GM12878 (cell line): ENCODE data around the gene CDON. TPM values are rescaled to one million over a fixed set of nuclear protein-coding genes. Genes with fewer than 3 reads are reported as not detected.
A peak's percentile ranks its signal among the peaks of the same experiment; 100 is the strongest.

Source experiments
- BHLHE40 ChIP-seq, 2 experiments: fragments of 450-650 bp in 1 of 2; IDR thresholded peaks; 2 replicates each; pipeline ENCODE4 v1.6.1; 2011 to 2017; ENCODE audit warnings: low read depth in 2 of 2, borderline replicate concordance in 1 of 2, improper control_type of control experiment in 1 of 2, low read length in 1 of 2, mild to moderate bottlenecking in 1 of 2
- BRCA1 ChIP-seq: IDR thresholded peaks from 2 replicates; pipeline ENCODE4 v1.6.1; 2011; ENCODE audit warnings: low read depth, low read length, improper control_type of control experiment
- CHD1 ChIP-seq: IDR thresholded peaks from 2 replicates; pipeline ENCODE4 v1.6.1; 2012; ENCODE audit warnings: low read depth, low read length, improper control_type of control experiment
- RAD21 ChIP-seq: IDR thresholded peaks from 2 replicates; pipeline ENCODE4 v1.6.1; 2011; ENCODE audit warnings: mild to moderate bottlenecking, low read depth, low read length, moderate library complexity; ENCODE audit not compliant: insufficient read depth
- RCOR1 ChIP-seq: conservative IDR thresholded peaks from 2 replicates; pipeline ENCODE4 v1.6.1; 2012; ENCODE audit warnings: low read depth, low read length, improper control_type of control experiment
- SMC3 ChIP-seq: IDR thresholded peaks from 2 replicates; pipeline ENCODE4 v1.6.1; 2011; ENCODE audit warnings: low read length, improper control_type of control experiment, borderline replicate concordance
- SPI1 ChIP-seq: IDR thresholded peaks from 2 replicates; pipeline ENCODE4 v1.6.1; 2011; ENCODE audit warnings: low read depth, mild to moderate bottlenecking, low read length, moderate library complexity, borderline replicate concordance; ENCODE audit not compliant: insufficient read depth
- SRF ChIP-seq, 2 experiments: IDR thresholded peaks; 2 replicates each; pipeline ENCODE4 v1.6.1; 2011; ENCODE audit warnings: low read depth in 2 of 2, low read length in 2 of 2, mild to moderate bottlenecking in 1 of 2, moderate library complexity in 1 of 2
- SUZ12 ChIP-seq: fragments of 200-600 bp; sonication (generic); IDR thresholded peaks from one replicate; pipeline ENCODE4 v1.6.1; 2018; ENCODE audit warnings: antibody characterized with exemption, mild to moderate bottlenecking; ENCODE audit not compliant: unreplicated experiment
- polyA plus RNA-seq, 11 experiments: library from polyadenylated mRNA; depleted of rRNA in 4 of 11; unstranded in 6 of 11; stranded (reverse) in 5 of 11; fragments of >200 nt; fragmentation: Nextera tagmentation in 4 of 11; fragmentation: Illumina TruSeq in 1 of 11; extraction: Ambion mirVana in 4 of 11; extraction: Trizol in 1 of 11; gene quantifications; 1 replicate in 1 of 11; 2 replicates in 10 of 11; pipeline versions ENCODE4 v1.2.1 to v1.2.3, GENCODE V29; 2011 to 2016; ENCODE audit warnings: inconsistent platforms in 2 of 11, missing spikeins in 2 of 11, low read depth in 1 of 11
- total RNA-seq, 4 experiments: library from RNA; depleted of rRNA in 3 of 4; stranded (reverse); fragments of >200 nt in 3 of 4; fragmentation: Illumina TruSeq in 1 of 4; extraction: Trizol in 1 of 4; gene quantifications; 2 replicates each; pipeline versions ENCODE4 v1.2.1 to v1.2.3, GENCODE V29; 2013 to 2021
- TF ChIP-seq, protein P1 (sequence below): fragments of 450-650 bp; IDR thresholded peaks from 2 replicates; pipeline ENCODE4 v1.6.1; 2018; ENCODE audit warnings: borderline replicate concordance, mild to moderate bottlenecking; ENCODE audit not compliant: partially characterized antibody
- TF ChIP-seq, protein P2 (sequence below), 3 experiments: IDR thresholded peaks in 2 of 3; conservative IDR thresholded peaks in 1 of 3; 2 replicates each; pipeline ENCODE4 v1.5.1; 2011; ENCODE audit warnings: low read depth in 3 of 3, low read length in 3 of 3, mild to moderate bottlenecking in 3 of 3, control low read depth in 2 of 3, moderate library complexity in 2 of 3, inconsistent platforms in 1 of 3, mixed read lengths in 1 of 3; ENCODE audit not compliant: control insufficient read depth in 2 of 3, insufficient read depth in 1 of 3; ENCODE audit errors: extremely low read depth in 1 of 3

The CDON gene
- total and polyA plus RNA-seq, 10 of the 15 experiments (the other 5 are each of a cell fraction or from before 2014, with no cell fraction given) = 0.07 to 4.2 (median 0.36) TPM

DNA sequence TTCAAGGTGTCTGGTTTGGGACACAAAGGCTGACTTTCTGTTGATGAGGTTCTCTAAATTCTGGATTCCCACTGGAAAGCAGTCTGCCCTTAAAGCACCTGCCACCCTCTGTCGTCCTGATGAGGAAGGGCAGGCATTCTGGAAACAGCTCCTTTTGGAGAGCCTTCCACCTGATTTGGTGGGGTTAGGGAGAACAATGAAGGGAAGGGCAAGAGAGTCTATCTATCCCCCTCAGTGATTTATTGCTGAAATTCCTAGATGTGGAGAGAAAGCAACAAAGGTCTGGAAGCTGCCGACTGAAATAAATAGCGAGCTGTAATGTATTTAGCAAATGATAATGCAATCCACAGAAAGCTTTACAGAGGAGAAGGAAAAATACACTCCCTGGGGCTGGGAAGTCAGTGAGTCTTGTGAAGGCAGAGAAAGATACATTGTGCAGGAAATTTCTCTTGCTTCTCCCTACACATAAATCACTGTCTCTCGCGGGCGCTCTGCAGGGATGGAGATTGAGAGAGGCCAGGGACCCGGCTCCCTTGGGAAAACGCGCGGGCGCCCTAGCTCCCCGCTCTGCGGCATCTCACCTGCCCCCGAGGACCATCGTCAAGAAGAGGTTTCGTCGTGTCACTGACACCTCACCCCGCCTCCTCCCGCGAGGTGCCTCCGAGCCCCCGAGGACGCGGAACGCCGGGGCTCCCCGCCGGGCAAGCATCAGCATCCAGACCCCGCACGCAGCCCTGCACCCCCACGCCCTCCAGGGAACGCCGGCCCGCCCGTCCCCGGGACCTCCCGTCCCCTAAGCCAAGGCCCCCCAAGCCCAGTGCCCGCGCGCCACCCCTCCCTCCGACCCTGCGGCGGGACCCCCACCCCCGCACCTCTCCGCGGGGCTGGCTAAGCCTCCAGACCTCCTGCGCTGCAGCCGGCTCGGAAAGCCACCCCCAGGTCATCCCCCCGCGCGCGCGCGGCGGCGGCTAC, 673 bp downstream of the CDON start (continued):
- TF ChIP-seq, protein P1, sequence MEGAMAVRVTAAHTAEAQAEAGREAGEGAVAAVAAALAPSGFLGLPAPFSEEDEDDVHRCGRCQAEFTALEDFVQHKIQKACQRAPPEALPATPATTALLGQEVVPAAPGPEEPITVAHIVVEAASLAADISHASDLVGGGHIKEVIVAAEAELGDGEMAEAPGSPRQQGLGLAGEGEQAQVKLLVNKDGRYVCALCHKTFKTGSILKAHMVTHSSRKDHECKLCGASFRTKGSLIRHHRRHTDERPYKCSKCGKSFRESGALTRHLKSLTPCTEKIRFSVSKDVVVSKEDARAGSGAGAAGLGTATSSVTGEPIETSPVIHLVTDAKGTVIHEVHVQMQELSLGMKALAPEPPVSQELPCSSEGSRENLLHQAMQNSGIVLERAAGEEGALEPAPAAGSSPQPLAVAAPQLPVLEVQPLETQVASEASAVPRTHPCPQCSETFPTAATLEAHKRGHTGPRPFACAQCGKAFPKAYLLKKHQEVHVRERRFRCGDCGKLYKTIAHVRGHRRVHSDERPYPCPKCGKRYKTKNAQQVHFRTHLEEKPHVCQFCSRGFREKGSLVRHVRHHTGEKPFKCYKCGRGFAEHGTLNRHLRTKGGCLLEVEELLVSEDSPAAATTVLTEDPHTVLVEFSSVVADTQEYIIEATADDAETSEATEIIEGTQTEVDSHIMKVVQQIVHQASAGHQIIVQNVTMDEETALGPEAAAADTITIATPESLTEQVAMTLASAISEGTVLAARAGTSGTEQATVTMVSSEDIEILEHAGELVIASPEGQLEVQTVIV = no peak
- TF ChIP-seq SPI1 (no peak), SRF (IDR thresholded peaks at IDR 0.05; ENCODE audit: low read depth in 2 of 2, low read length in 2 of 2) (no peak), SUZ12 (peak; percentile 70), SMC3 (peak; percentile 17; the same call in 1 of the 2 replicates), BRCA1 (no peak), CHD1 (no peak), BHLHE40 (IDR thresholded peaks at IDR 0.05; ENCODE audit: borderline replicate concordance in 1 of 2, low read depth in 2 of 2, low read length in 1 of 2) (no peak), RAD21 (peak; percentile 11; the same call in 1 of the 2 replicates), RCOR1 (no peak)
- TF ChIP-seq, protein P2, sequence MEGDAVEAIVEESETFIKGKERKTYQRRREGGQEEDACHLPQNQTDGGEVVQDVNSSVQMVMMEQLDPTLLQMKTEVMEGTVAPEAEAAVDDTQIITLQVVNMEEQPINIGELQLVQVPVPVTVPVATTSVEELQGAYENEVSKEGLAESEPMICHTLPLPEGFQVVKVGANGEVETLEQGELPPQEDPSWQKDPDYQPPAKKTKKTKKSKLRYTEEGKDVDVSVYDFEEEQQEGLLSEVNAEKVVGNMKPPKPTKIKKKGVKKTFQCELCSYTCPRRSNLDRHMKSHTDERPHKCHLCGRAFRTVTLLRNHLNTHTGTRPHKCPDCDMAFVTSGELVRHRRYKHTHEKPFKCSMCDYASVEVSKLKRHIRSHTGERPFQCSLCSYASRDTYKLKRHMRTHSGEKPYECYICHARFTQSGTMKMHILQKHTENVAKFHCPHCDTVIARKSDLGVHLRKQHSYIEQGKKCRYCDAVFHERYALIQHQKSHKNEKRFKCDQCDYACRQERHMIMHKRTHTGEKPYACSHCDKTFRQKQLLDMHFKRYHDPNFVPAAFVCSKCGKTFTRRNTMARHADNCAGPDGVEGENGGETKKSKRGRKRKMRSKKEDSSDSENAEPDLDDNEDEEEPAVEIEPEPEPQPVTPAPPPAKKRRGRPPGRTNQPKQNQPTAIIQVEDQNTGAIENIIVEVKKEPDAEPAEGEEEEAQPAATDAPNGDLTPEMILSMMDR (IDR thresholded peaks at IDR 0.05 in 2 of 3, conservative IDR thresholded peaks at IDR 0.05 in 1 of 3; ENCODE audit: control insufficient read depth in 2 of 3, extremely low read depth in 1 of 3, insufficient read depth in 1 of 3, low read depth in 3 of 3, low read length in 3 of 3) = peak in 2 of 3 experiments; percentile 20 to 35; a peak in 2 of 6 replicates
